ENCODE data around the gene TMEM54.
A peak's percentile ranks its signal among the peaks of the same experiment; 100 is the strongest.

TMEM54 gene

DNA sequence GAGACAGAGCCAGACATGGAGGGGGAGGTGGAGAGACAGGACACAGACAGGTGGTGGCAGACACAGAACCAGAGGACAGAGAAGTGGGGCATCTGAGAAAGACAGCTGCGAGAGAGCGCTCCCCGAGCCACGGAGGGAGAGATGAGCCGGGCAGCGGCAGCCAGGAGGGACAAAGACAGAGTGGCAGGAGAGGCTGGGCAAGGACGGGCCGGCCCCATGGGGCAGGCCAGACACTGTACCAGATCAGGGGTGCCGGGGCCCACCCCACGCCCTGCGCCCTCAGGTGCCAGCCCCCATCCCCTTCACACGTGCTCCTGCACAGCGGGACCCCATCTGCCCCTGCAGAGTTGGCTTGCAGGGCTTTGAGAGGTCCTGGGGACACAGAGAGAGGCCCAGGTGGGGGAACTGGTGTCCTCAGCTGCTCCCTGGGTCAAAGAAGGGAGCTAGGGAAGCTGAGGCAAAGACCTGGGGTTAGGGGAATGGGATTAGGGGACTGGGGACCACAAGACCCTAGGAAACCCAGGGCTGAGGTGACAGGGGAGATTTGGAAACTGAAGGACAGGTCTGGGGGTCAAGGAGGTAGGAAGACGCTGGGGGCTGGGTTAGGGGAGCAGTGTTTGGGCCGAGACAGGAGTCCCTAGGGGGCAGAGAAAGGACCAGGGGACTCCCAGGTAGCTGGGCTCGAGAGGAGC is 31.1 kb downstream of the TMEM54 start:
- Histone ChIP-seq H3K36me3 (peaks cover 0 to 14% (median 0%) of the 10 kb centered on the region in 11 experiments; a peak in 4 of 22 replicates), H3K9ac (peak overlapping the region in 1 of 11 experiments; percentile 39; a peak in 3 of 22 replicates), H3K4me2 (peak overlapping the region; percentile 73 to 95 (median 84); a peak in 17 of 22 replicates), H3K27me3 (peaks cover 37 to 54% (median 44%) of the 10 kb centered on the region in 11 experiments), H3K27ac (no peak overlapping the region), H3K4me3 (peak overlapping the region in 9 of 10 experiments; percentile 29 to 64 (median 47); a peak in 10 of 20 replicates), H3K4me1 (peaks cover 5 to 44% (median 35%) of the 10 kb centered on the region in 10 experiments; a peak in 18 of 20 replicates), H4K20me1 (peaks cover 0 to 49% (median 27%) of the 10 kb centered on the region in 11 experiments; a peak in 18 of 22 replicates), H3K9me3 (replicated peaks in 1 of 11) (no peaks in the 10 kb centered on the region)
- TF ChIP-seq Cebpa-rat (IDR thresholded peaks at IDR 0.05): no peak

DNA sequence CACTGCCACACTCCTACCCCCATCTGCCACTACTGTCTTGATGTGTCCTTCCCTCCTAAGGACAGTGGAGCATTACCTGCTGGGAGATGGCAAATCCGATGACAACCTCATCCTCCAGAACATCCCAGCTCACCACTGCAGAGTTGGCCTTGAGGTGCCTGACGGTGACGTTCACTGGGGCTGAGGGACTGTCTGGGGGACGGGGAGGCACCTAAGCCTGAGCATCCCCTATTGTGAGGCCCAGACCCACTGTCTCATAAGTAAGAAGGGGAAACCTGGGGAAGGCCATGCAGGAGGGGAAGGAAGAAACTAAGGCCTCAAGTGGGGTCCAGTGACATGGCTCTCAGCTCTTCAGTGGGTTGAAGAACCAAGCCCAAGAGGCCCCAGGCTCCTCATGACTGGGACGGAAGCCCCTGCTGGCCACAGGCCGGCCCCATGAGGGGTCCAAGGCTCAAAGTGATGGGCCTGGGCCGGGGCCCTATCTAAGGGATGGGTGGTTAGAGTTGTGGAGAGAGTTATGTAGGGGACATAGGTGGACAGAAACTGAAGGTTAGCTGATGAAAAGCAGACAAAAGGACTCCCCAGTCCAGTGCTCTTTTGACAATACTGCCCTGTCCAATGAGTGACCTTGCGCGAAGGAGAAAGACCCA is 32.3 kb downstream of the TMEM54 start:
- no peak overlapping the region for H3K4me3 ChIP-seq
- no peak overlapping the region for H3K9ac ChIP-seq
- no peak for TF ChIP-seq Cebpa-rat (IDR thresholded peaks at IDR 0.05)

GRCh38 chr1:32868085-32868484 is 33.1 kb downstream of the TMEM54 start:
- no peak overlapping the region for H3K4me3 ChIP-seq
- H3K36me3 ChIP-seq: peaks cover 5 to 31% (median 15%) of the 10 kb centered on the region in 11 experiments; a peak in 17 of 22 replicates
- H3K27ac ChIP-seq: no peak overlapping the region
- H3K9me3 ChIP-seq (replicated peaks in 1 of 11): no peaks in the 10 kb centered on the region
- H3K27me3 ChIP-seq: peaks cover 37 to 54% (median 44%) of the 10 kb centered on the region in 11 experiments
- peaks cover 15 to 31% (median 25%) of the 10 kb centered on the region in 10 experiments; a peak in 19 of 20 replicates for H3K4me1 ChIP-seq
- TF ChIP-seq Cebpa-rat (IDR thresholded peaks at IDR 0.05): no peak
- H3K4me2 ChIP-seq: no peak overlapping the region
- H3K9ac ChIP-seq: no peak overlapping the region
- H4K20me1 ChIP-seq: peaks cover 0 to 64% (median 27%) of the 10 kb centered on the region in 11 experiments; a peak in 18 of 22 replicates

More for the DNA sequence above, 32.3 kb downstream of the TMEM54 start:
- peaks cover 6 to 39% (median 33%) of the 10 kb centered on the region in 10 experiments; a peak in 18 of 20 replicates for H3K4me1 ChIP-seq
- no peak overlapping the region for H3K27ac ChIP-seq
- peaks cover under 1 to 23% (median 8%) of the 10 kb centered on the region in 11 experiments; a peak in 13 of 22 replicates for H3K36me3 ChIP-seq
- peaks cover 37 to 54% (median 44%) of the 10 kb centered on the region in 11 experiments for H3K27me3 ChIP-seq
- no peak overlapping the region for H3K4me2 ChIP-seq
- no peaks in the 10 kb centered on the region for H3K9me3 ChIP-seq (replicated peaks in 1 of 11)
- peaks cover 0 to 55% (median 27%) of the 10 kb centered on the region in 11 experiments; a peak in 18 of 22 replicates for H4K20me1 ChIP-seq

DNA sequence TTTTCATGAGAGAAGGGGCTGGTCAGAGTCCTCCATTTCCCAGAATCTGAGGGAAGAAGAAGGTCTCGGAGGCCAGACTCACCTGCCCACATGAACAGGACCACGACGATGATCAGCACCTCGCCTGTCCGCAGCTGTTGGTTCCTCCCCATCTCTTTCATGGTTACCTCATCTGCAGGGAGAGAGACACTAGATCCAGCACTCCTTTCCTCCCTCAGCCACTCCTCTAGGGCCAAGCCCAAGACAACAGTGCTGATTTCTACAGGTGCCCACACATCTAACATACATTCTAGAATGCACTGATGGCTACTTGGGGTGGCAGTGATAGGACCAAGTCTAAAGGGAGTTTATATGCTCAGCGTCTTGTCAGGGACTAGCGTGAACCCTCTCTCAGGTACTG is 33.5 kb downstream of the TMEM54 start:
- Histone ChIP-seq H3K4me2 (no peak overlapping the region), H3K36me3 (peaks cover 8 to 35% (median 19%) of the 10 kb centered on the region in 11 experiments; a peak in 18 of 22 replicates), H3K4me3 (no peak overlapping the region), H3K9me3 (replicated peaks in 1 of 11) (no peaks in the 10 kb centered on the region), H3K27me3 (peaks cover 37 to 51% (median 44%) of the 10 kb centered on the region in 11 experiments), H3K27ac (no peak overlapping the region), H3K9ac (no peak overlapping the region), H4K20me1 (peaks cover 0 to 67% (median 27%) of the 10 kb centered on the region in 11 experiments; a peak in 18 of 22 replicates), H3K4me1 (peaks cover 16 to 27% (median 21%) of the 10 kb centered on the region in 10 experiments)
- TF ChIP-seq Cebpa-rat (IDR thresholded peaks at IDR 0.05): no peak

- Histone ChIP-seq H4K20me1 (peaks cover 0 to 66% (median 26%) of the 10 kb centered on the region in 11 experiments; a peak in 18 of 22 replicates), H3K27me3 (peaks cover 35 to 46% (median 42%) of the 10 kb centered on the region in 11 experiments), H3K9ac (no peak overlapping the region), H3K4me3 (no peak overlapping the region), H3K27ac (no peak overlapping the region), H3K4me1 (peaks cover 12 to 24% (median 21%) of the 10 kb centered on the region in 10 experiments), H3K36me3 (peaks cover 8 to 40% (median 24%) of the 10 kb centered on the region in 11 experiments; a peak in 19 of 22 replicates), H3K9me3 (replicated peaks in 1 of 11) (no peaks in the 10 kb centered on the region), H3K4me2 (no peak overlapping the region)
- no peak for TF ChIP-seq Cebpa-rat (IDR thresholded peaks at IDR 0.05)
Measured at GRCh38 chr1:32867151-32867550, 34.0 kb downstream of the TMEM54 start.

DNA sequence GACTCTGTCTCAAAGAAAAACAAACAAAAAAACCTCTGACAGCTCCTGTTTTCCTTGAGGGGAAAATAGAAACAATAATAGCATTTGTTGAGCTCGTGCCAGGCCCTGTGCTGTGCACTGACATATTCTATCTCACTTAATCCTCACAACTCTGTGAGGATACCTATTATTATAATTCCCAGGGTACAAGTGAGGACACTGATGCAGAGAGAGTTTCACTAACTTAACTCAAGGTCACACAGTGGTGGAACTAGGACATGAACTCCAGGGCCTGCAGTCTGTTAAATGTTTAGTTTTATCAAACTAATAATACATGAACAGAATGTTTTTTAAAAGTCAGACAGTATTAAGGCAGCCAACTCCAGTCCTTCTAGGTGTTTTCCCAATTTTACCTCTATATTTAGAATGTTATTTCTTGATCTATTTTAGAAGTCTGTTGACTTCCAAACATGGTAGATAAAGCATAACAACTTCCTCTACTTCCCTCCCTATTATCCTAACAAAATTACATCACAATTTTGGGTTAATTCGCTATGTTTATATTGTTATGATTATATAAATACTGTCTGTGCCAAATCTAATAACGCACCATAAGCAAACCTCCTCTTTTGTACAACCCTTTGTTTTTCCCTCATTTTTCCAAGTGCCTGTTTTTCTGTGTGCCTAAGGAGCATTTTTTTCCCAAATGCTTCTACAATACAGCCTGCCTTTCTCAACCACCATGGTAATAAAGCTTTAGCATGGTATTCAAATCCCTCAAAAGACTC is 35.4 kb downstream of the TMEM54 start:
- H3K4me2 ChIP-seq: no peak overlapping the region
- H3K9me3 ChIP-seq (replicated peaks in 1 of 11): no peaks in the 10 kb centered on the region
- TF ChIP-seq Cebpa-rat (IDR thresholded peaks at IDR 0.05): no peak
- peaks cover 8 to 54% (median 36%) of the 10 kb centered on the region in 11 experiments; a peak in 21 of 22 replicates for H3K36me3 ChIP-seq
- H3K27me3 ChIP-seq: peaks cover 22 to 33% (median 29%) of the 10 kb centered on the region in 11 experiments
- no peak overlapping the region for H3K9ac ChIP-seq
- H3K4me3 ChIP-seq: no peak overlapping the region
- no peak overlapping the region for H3K27ac ChIP-seq
- H3K4me1 ChIP-seq: peaks cover under 1 to 34% (median 8%) of the 10 kb centered on the region in 10 experiments; a peak in 17 of 20 replicates
- peaks cover 0 to 53% (median 13%) of the 10 kb centered on the region in 11 experiments; a peak in 15 of 22 replicates for H4K20me1 ChIP-seq

DNA sequence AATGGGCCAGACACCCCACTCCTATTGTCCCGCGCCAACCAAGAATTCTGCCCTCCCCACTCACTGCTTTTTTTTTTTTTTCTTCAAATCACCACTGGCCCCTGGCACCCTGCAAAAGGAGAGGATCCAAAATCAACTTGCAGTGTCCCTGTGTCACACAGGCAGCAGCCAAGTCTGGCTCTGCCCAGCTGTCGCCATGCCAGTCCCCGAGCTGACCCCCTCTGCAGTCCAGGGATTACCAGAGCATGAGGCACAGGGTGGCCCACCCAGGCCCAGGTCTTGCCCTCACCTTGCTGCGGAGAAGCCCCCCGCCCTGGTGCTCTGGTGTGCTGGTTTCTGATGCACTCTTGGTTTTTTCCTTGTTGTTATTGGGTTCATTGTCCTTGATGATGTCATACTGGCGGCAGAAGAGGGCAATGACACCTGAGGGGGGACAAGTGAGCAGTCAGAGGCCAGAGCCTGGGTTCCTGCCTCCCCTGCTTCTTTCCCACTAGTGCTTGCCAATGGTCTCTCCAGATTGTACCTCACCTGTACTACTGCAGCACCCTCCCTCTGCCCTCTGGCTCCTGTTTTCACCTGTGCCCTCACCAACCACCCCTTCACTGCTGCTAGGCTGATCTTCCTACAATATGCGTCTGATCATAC is 36.7 kb downstream of the TMEM54 start:
- H3K4me3 ChIP-seq: no peak overlapping the region

DNA sequence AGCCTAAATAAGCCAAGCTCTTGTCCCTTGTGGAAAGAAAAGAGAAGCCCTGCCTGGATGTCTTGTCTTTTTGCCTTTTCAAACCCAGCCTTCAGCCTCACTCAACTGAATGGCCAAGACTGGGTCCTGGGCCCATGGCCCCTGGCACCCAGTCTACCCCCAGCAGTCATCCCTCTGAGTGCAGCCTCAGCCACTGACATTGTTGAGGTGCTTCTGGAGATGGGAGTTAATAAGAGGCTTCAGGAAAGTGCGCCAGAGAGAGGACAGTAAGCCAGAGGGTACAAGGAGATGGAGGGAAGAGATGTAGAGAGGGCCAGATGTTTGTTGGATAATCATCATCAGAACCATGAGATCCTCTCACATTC is 37.3 kb downstream of the TMEM54 start:
- peaks cover 0 to 41% (median under 1%) of the 10 kb centered on the region in 11 experiments; a peak in 6 of 22 replicates for H4K20me1 ChIP-seq
- no peak for TF ChIP-seq Cebpa-rat (IDR thresholded peaks at IDR 0.05)
- H3K36me3 ChIP-seq: peaks cover 16 to 73% (median 49%) of the 10 kb centered on the region in 11 experiments
- H3K4me3 ChIP-seq: no peak overlapping the region
- H3K4me1 ChIP-seq: peaks cover 0 to 37% (median 0%) of the 10 kb centered on the region in 10 experiments; a peak in 4 of 20 replicates
- H3K27ac ChIP-seq: no peak overlapping the region
- H3K27me3 ChIP-seq: peaks cover 2 to 13% (median 9%) of the 10 kb centered on the region in 11 experiments
- peak overlapping the region in 1 of 11 experiments; percentile 65; a peak in 1 of 22 replicates for H3K4me2 ChIP-seq
- H3K9ac ChIP-seq: no peak overlapping the region
- no peaks in the 10 kb centered on the region for H3K9me3 ChIP-seq (replicated peaks in 1 of 11)

More for the DNA sequence above, 36.7 kb downstream of the TMEM54 start:
- H3K9me3 ChIP-seq (replicated peaks in 1 of 11): no peaks in the 10 kb centered on the region
- no peak for TF ChIP-seq Cebpa-rat (IDR thresholded peaks at IDR 0.05)
- H3K27ac ChIP-seq: no peak overlapping the region
- H3K9ac ChIP-seq: no peak overlapping the region
- no peak overlapping the region for H3K4me2 ChIP-seq
- peaks cover 0 to 42% (median 6%) of the 10 kb centered on the region in 11 experiments; a peak in 10 of 22 replicates for H4K20me1 ChIP-seq
- peaks cover 11 to 67% (median 43%) of the 10 kb centered on the region in 11 experiments; a peak in 21 of 22 replicates for H3K36me3 ChIP-seq
- peaks cover 0 to 37% (median 0%) of the 10 kb centered on the region in 10 experiments; a peak in 5 of 20 replicates for H3K4me1 ChIP-seq
- peaks cover 8 to 20% (median 16%) of the 10 kb centered on the region in 11 experiments for H3K27me3 ChIP-seq

Data from BLaER1 treated with 17β-estradiol and CSF1 and Interleukin-3, amounts not matched to agents 10 nM and 100 nM (cell line).